Thyroid gland (tissue), 4 donors: ENCODE data around the gene VPS8. TPM values are rescaled to one million over a fixed set of nuclear protein-coding genes. Genes with fewer than 3 reads are reported as not detected.

ENCODE experiments used
- DNase-seq, 2 donors: peaks; one replicate each; pipeline ENCODE4 v3.0.0-alpha.2; 2019
- H3K27ac ChIP-seq, 3 donors: fragments of 200-600 bp; sonication (generic); 1 replicate in 2 of 3; 2 replicates in 1 of 3; pipeline ENCODE4 v1.5.1; 2016 to 2019; ENCODE audit warnings: mild to moderate bottlenecking in 1 of 3, moderate library complexity in 1 of 3
- H3K27me3 ChIP-seq: fragments of 200-600 bp; sonication (generic); one replicate; pipeline ENCODE4 v1.5.1; 2019
- H3K36me3 ChIP-seq, 2 donors: fragments of 200-600 bp; sonication (generic); one replicate each; pipeline ENCODE4 v1.5.1; 2016 to 2019
- H3K4me1 ChIP-seq, 2 donors: fragments of 200-600 bp; sonication (generic); one replicate each; pipeline ENCODE4 v1.5.1; 2017 to 2019
- H3K4me3 ChIP-seq, 3 donors: fragments of 200-600 bp; sonication (generic); replicated peaks in 1 of 3; 1 replicate in 2 of 3; 2 replicates in 1 of 3; pipeline ENCODE4 v1.5.1; 2016; ENCODE audit warnings: mild to moderate bottlenecking in 1 of 3
- H3K9me3 ChIP-seq: fragments of 200-600 bp; sonication (generic); one replicate; pipeline ENCODE4 v1.5.1; 2017
- CTCF ChIP-seq, 6 experiments: fragments of 200-600 bp in 3 of 6; fragments of 450-650 bp in 3 of 6; sonication (generic) in 3 of 6; IDR thresholded peaks; one replicate each; pipeline ENCODE4 v1.5.1; 2016 to 2019; ENCODE audit warnings: antibody characterized with exemption in 6 of 6, mild to moderate bottlenecking in 2 of 6, inconsistent platforms in 1 of 6, moderate library complexity in 1 of 6
- POLR2A ChIP-seq, 2 donors: fragments of 450-650 bp; IDR thresholded peaks; one replicate each; pipeline ENCODE4 v1.6.1; 2017; ENCODE audit warnings: antibody characterized with exemption in 2 of 2, mild to moderate bottlenecking in 2 of 2, moderate library complexity in 1 of 2
- WGBS, 2 donors: methylation state at CpG; one replicate each; pipeline ENCODE4 v1.1.5; 2017; 5-methylcytosine and 5-hydroxymethylcytosine counted together
- intact Hi-C: fragments of 100-400 bp; cut with DNase I; formaldehyde crosslinking; loops from one replicate; pipeline ENCODE4 v1.15.1; 2023
- total RNA-seq, 4 donors: library from RNA; depleted of rRNA; stranded (reverse); fragments of >200 nt; gene quantifications; one replicate each; pipeline ENCODE4 v1.2.3, GENCODE V29; 2016

Gene VPS8
- total RNA-seq, 4 donors from 2014 or later: 85.6 to 171 (median 103) TPM

DNA sequence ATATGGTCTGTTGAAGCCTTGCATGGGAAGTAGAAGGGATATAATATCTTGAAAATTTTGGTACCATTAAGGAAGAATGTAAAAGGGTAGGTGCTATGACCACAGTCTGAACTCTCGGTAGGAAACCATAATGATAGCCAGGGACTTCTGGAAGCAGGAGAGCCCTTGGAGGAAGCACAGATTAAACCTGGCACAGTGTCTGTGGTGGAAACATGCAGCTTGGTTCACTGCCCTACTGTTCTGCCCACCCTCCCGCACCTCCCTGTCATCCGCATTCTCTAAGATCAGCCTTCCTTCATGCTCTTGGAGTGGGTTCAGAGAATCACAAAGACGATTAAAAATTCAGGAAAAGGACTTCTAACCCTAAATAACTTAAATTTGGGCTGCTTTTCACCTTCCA, 20.9 kb downstream of the VPS8 start:
- Histone ChIP-seq H3K9me3 (no peaks in the 10 kb centered on the region), H3K27me3 (no peaks in the 10 kb centered on the region), H3K4me1 (peaks cover 3 to 10% of the 10 kb centered on the region in 2 donors), H3K4me3 (no peak overlapping the region), H3K27ac (no peak overlapping the region), H3K36me3 (no peaks in the 10 kb centered on the region)
- TF ChIP-seq CTCF (IDR thresholded peaks at IDR 0.05) (no peak), POLR2A (IDR thresholded peaks at IDR 0.05) (no peak)
- 85 to 88% methylated on average over 4 of the region's 4 CpGs for WGBS, 2 donors
- DNase-seq: no peak
- intact Hi-C loops: no loop called here

- Histone ChIP-seq H3K27ac (peak overlapping the region; percentile 1 to 74 (median 55)), H3K4me1 (peaks cover 3 to 18% of the 10 kb centered on the region in 2 donors), H3K9me3 (no peaks in the 10 kb centered on the region), H3K36me3 (no peaks in the 10 kb centered on the region), H3K4me3 (no peak overlapping the region), H3K27me3 (no peaks in the 10 kb centered on the region)
- TF ChIP-seq POLR2A (IDR thresholded peaks at IDR 0.05) (peak in 1 of 2 donors; percentile 7), CTCF (IDR thresholded peaks at IDR 0.05) (no peak)
- intact Hi-C loops: no loop called here
- WGBS, 2 donors: 53 to 63% methylated on average over 2 of the region's 2 CpGs
- no peak for DNase-seq
These were observed 24.3 kb downstream of the VPS8 start for GRCh38 chr3:184836090-184836822.

DNA sequence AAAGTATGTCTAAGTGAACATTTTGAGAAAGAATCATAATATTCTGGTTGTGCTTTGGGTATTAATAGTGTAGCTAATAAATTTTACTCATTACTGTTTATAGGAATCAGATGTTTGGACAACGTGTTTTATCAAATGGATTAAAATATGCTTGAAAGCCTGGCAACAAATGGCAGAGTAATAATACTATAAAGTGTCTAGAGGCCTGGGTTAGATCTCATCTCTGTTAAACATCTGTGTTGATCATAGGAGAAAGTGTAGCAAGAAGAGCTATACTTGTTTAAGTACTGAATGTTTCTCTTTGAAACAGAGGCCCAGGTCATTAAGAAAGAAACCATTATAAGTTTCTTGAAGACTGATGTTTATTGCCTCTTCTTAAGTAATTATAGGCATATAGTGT, 30.5 kb downstream of the VPS8 start:
- no peaks in the 10 kb centered on the region for H3K9me3 ChIP-seq
- TF ChIP-seq POLR2A (IDR thresholded peaks at IDR 0.05) (no peak), CTCF (IDR thresholded peaks at IDR 0.05) (no peak)
- WGBS, 2 donors: 85 to 89% methylated on average over 1 of the region's 1 CpG
- peaks cover 20 to 29% of the 10 kb centered on the region in 2 donors for H3K4me1 ChIP-seq
- H3K36me3 ChIP-seq: no peaks in the 10 kb centered on the region
- H3K4me3 ChIP-seq: no peak overlapping the region
- no peak overlapping the region for H3K27ac ChIP-seq
- intact Hi-C loops: no loop called here
- no peak for DNase-seq
- no peaks in the 10 kb centered on the region for H3K27me3 ChIP-seq

- peaks cover 0 to 3% of the 10 kb centered on the region in 2 donors for H3K36me3 ChIP-seq
- TF ChIP-seq POLR2A (IDR thresholded peaks at IDR 0.05) (no peak), CTCF (IDR thresholded peaks at IDR 0.05) (no peak)
- no peak for DNase-seq
- peaks cover 20 to 21% of the 10 kb centered on the region in 2 donors for H3K4me1 ChIP-seq
- H3K4me3 ChIP-seq: no peak overlapping the region
- H3K27me3 ChIP-seq: no peaks in the 10 kb centered on the region
- intact Hi-C loops: no loop called here
- H3K9me3 ChIP-seq: no peaks in the 10 kb centered on the region
- H3K27ac ChIP-seq: no peak overlapping the region
These were observed 33.9 kb downstream of the VPS8 start for GRCh38 chr3:184845819-184846218.

DNA sequence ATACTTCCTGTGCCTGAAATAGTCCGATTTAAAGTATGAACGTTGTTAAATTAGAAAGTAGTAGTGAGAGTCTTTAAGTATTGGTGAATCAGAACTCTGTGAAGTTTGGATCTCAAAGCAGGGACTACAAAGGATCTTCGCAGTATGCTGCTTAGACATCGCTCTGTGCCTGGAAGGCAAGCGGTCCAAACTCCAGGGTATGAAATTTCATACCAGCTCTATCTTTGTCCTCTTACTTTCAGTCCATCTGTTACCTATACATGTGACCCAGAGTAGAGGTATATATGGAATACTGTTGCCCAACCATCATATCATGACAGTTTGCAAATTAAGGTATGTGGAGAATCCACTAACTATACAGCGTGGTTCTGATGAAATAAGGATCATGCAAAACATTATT, 34.5 kb downstream of the VPS8 start:
- intact Hi-C loops: no loop called here
- Histone ChIP-seq H3K36me3 (peaks cover 0 to 10% of the 10 kb centered on the region in 2 donors), H3K27ac (no peak overlapping the region), H3K27me3 (no peaks in the 10 kb centered on the region), H3K4me3 (no peak overlapping the region), H3K4me1 (peaks cover 20 to 21% of the 10 kb centered on the region in 2 donors), H3K9me3 (no peaks in the 10 kb centered on the region)
- no peak for DNase-seq
- TF ChIP-seq POLR2A (IDR thresholded peaks at IDR 0.05) (no peak), CTCF (IDR thresholded peaks at IDR 0.05) (no peak)
- WGBS, 2 donors: 92 to 93% methylated on average over 6 of the region's 6 CpGs
